Karpas-422 (cell line): ENCODE results near the gene GPR26. TPM values are rescaled to one million over a fixed set of nuclear protein-coding genes. Genes with fewer than 3 reads are reported as not detected.

Source experiments
- DNase-seq: peaks from one replicate; pipeline ENCODE4 v3.0.0-alpha.2; 2015
- H2AFZ ChIP-seq: fragments of 200-600 bp; sonication (generic); 2 replicates; pipeline ENCODE4 v1.6.1; 2014; ENCODE audit warnings: antibody characterized with exemption, low read length, mixed read lengths
- H3K27ac ChIP-seq: fragments of 200-600 bp; sonication (generic); 2 replicates; pipeline ENCODE4 v1.5.1; 2014; ENCODE audit warnings: mild to moderate bottlenecking, low read length, moderate library complexity
- H3K27me3 ChIP-seq: fragments of 200-600 bp; sonication (generic); 2 replicates; pipeline ENCODE4 v1.6.1; 2014; ENCODE audit warnings: low read length, mixed read lengths
- H3K36me3 ChIP-seq: fragments of 200-600 bp; sonication (generic); 2 replicates; pipeline ENCODE4 v1.6.1; 2014; ENCODE audit warnings: low read length, mixed read lengths; ENCODE audit not compliant: insufficient read depth
- H3K4me1 ChIP-seq: fragments of 200-600 bp; sonication (generic); 2 replicates; pipeline ENCODE4 v1.6.1; 2014; ENCODE audit warnings: mild to moderate bottlenecking, low read length, mixed read lengths
- H3K4me2 ChIP-seq: fragments of 200-600 bp; sonication (generic); 2 replicates; pipeline ENCODE4 v1.6.1; 2014; ENCODE audit warnings: low read length, low read depth, mild to moderate bottlenecking; ENCODE audit not compliant: poor library complexity, severe bottlenecking
- H3K4me3 ChIP-seq: fragments of 200-600 bp; sonication (generic); 2 replicates; pipeline ENCODE4 v1.5.1; 2014; ENCODE audit warnings: mild to moderate bottlenecking, antibody characterized with exemption, low read length, mixed read lengths
- H3K79me2 ChIP-seq: fragments of 200-600 bp; sonication (generic); 2 replicates; pipeline ENCODE4 v1.6.1; 2014; ENCODE audit warnings: mild to moderate bottlenecking, low read length, mixed read lengths
- H3K9ac ChIP-seq: fragments of 200-600 bp; sonication (generic); 2 replicates; pipeline ENCODE4 v1.6.0; 2014; ENCODE audit warnings: low read length
- H3K9me2 ChIP-seq: fragments of 200-600 bp; sonication (generic), shearing (Covaris generic); replicated peaks from 2 replicates; pipeline ENCODE4 v1.6.0; 2014; ENCODE audit warnings: mild to moderate bottlenecking, low read length, moderate library complexity; ENCODE audit not compliant: insufficient read depth
- H3K9me3 ChIP-seq: fragments of 300-700, 200-600 bp; sonication (generic); 2 replicates; pipeline ENCODE4 v1.6.1; 2014; ENCODE audit warnings: low read length, mixed read lengths
- H4K20me1 ChIP-seq: fragments of 200-600 bp; sonication (generic); 2 replicates; pipeline ENCODE4 v1.6.1; 2014; ENCODE audit warnings: mild to moderate bottlenecking, antibody characterized with exemption, low read length, low read depth; ENCODE audit not compliant: insufficient read depth
- total RNA-seq: library from RNA; depleted of rRNA; stranded (reverse); fragments of >200 nt; shearing (Covaris generic); gene quantifications from 2 replicates; pipeline ENCODE4 v1.2.3, GENCODE V29; 2014; ENCODE audit warnings: low replicate concordance

Gene GPR26
- total RNA-seq, 1 experiment from 2014 or later: not detected

DNA sequence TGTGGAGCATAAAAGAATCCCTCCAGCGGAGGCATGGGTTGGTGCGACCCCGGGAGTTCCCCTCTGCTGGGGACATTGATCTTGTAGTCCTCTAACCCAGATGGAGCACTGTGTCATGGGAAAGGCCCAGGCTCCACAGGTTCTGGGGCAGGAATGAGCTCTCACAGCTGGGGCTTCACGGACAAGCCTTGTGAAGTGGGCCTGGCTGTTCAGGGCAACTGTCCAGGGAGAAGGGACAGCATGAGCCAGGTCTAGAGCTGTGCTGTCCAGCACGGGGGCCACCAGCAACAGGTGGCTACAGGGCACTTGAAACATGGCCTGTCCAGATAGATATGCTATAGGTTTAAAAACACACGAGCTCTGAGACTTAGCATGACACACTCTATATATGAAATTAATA lies 11.4 kb downstream of the GPR26 start:
- Histone ChIP-seq H3K4me2 (no peak overlapping the region), H3K79me2 (no peaks in the 10 kb centered on the region), H4K20me1 (no peaks in the 10 kb centered on the region), H3K4me1 (no peaks in the 10 kb centered on the region), H3K27me3 (no peaks in the 10 kb centered on the region), H3K4me3 (no peak overlapping the region), H3K9ac (no peak overlapping the region), H2AFZ (no peak overlapping the region), H3K9me2 (no peaks in the 10 kb centered on the region), H3K9me3 (no peaks in the 10 kb centered on the region), H3K27ac (no peak overlapping the region), H3K36me3 (no peaks in the 10 kb centered on the region)
- no peak for DNase-seq

DNA sequence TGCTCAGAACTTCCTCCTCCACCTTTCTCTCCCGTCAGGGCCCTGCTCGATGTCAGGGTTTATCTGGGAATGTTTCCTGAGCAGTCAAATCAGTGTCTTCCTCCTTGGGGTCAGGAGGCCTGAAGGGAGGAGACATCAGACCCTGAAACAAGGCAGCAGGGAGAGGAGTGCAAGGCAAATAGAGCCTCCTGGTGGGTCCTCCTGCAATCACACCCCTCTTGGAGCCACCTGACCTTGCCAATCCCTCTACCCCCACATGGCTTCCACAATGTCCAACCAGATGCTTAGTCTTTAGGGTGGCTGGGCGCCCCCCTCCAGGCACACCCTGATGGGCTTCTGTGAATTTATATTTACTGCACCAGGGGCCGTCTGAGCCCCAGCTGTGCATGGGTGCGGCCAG lies 12.2 kb downstream of the GPR26 start:
- Histone ChIP-seq H3K4me1 (no peaks in the 10 kb centered on the region), H3K4me3 (no peak overlapping the region), H3K79me2 (no peaks in the 10 kb centered on the region), H3K4me2 (no peak overlapping the region), H2AFZ (no peak overlapping the region), H4K20me1 (no peaks in the 10 kb centered on the region), H3K36me3 (no peaks in the 10 kb centered on the region), H3K27me3 (no peaks in the 10 kb centered on the region), H3K9me2 (no peaks in the 10 kb centered on the region), H3K27ac (no peak overlapping the region), H3K9me3 (no peaks in the 10 kb centered on the region), H3K9ac (no peak overlapping the region)
- peak; percentile 48 for DNase-seq

DNA sequence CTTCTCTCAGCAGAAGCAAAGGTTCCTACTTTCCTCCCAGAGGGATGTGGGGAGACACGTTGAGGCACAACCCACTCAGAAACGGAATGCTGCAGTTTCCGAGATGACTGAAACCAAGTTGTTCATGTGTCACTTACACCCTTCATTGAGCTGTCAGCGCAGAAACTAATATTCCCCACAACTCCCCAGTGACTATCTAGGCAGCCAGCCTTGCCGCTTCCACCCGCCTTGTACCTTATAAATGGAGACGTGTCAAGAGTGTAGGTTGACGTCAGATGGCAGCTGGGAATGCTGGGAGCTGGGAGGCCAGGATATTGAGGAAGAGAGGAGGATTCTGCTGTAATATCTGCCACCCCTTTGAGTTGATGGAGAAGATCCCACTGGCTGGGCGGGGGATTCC lies 15.1 kb downstream of the GPR26 start:
- no peak overlapping the region for H3K27ac ChIP-seq
- H3K4me2 ChIP-seq: no peak overlapping the region
- H3K4me3 ChIP-seq: no peak overlapping the region
- H3K4me1 ChIP-seq: no peaks in the 10 kb centered on the region
- H3K79me2 ChIP-seq: no peaks in the 10 kb centered on the region
- H3K36me3 ChIP-seq: no peaks in the 10 kb centered on the region
- no peaks in the 10 kb centered on the region for H3K9me2 ChIP-seq
- no peaks in the 10 kb centered on the region for H3K27me3 ChIP-seq
- H4K20me1 ChIP-seq: no peaks in the 10 kb centered on the region
- H3K9me3 ChIP-seq: no peaks in the 10 kb centered on the region
- no peak overlapping the region for H3K9ac ChIP-seq
- no peak for DNase-seq
- H2AFZ ChIP-seq: no peak overlapping the region

DNA sequence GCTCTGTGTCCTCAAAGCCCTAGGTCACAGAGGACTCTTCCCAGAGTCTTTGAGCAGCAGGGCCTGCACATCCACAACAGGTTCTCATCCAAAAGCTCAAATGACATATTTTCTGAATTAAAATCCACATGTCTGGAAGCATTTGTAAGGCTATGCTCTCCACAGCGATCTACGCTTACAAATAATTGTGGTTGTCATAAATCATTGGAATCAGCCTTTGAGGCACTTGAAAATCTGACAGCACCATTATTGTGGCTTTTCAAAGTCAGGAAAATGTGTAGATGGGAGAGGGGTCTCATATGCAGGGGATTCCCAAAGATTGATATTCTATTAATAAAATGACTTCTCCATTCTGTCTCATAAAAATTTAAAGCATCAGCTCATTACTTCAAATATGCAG lies 16.3 kb downstream of the GPR26 start:
- Histone ChIP-seq H3K9me2 (no peaks in the 10 kb centered on the region), H3K4me3 (no peak overlapping the region), H3K4me1 (no peaks in the 10 kb centered on the region), H4K20me1 (no peaks in the 10 kb centered on the region), H3K36me3 (no peaks in the 10 kb centered on the region), H3K27me3 (no peaks in the 10 kb centered on the region), H3K9me3 (no peaks in the 10 kb centered on the region), H3K27ac (no peak overlapping the region), H3K9ac (no peak overlapping the region), H2AFZ (no peak overlapping the region), H3K4me2 (no peak overlapping the region), H3K79me2 (no peaks in the 10 kb centered on the region)
- no peak for DNase-seq

DNA sequence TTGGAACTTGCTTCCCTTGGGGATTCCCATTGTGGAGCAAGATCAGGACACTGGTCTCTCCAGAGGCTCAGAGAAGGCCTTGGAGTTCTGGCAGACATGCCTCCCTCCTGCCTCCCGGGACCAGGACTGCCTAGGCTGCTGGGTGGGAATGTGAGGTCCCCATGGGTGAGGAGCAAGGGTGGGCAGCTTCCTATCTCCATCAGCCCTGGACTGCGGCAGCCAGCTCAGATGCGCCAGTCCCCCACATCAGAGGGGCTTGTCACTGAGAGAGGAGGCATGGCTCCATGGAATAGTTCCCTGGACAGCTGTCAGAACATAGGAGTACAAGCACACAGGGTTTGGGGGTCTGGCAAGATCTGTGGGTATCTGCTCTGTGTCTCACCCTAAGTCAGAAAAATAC lies 17.3 kb downstream of the GPR26 start:
- no peaks in the 10 kb centered on the region for H3K9me2 ChIP-seq

DNA sequence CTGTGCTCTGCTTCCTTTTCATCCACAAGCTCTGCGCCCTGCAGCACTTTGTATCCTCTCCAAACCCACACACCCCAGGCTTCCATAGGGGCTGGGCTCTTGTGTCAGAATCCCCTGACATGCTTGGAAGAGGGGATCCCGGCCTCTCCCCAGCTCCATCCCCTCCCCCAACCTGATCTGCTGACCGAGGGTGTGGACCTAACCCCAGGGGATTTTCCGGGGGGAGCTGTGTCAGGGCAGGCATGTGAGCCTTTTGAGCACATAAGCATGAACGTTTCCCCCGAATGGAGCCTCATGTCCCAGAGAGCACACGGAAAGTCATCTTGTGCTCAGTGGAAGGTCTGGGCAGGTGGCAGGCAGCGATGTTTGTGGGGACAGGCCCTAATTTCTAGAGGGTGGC lies 17.7 kb downstream of the GPR26 start:
- no peak for DNase-seq
- Histone ChIP-seq H3K4me2 (no peak overlapping the region), H3K4me3 (no peak overlapping the region), H3K79me2 (no peaks in the 10 kb centered on the region), H3K9ac (no peak overlapping the region), H3K9me2 (no peaks in the 10 kb centered on the region), H3K27me3 (no peaks in the 10 kb centered on the region), H3K27ac (no peak overlapping the region), H3K36me3 (no peaks in the 10 kb centered on the region), H3K9me3 (no peaks in the 10 kb centered on the region), H4K20me1 (no peaks in the 10 kb centered on the region), H3K4me1 (no peaks in the 10 kb centered on the region), H2AFZ (no peak overlapping the region)

More for the DNA sequence above, 17.3 kb downstream of the GPR26 start:
- no peak overlapping the region for H3K4me2 ChIP-seq
- no peak for DNase-seq
- no peak overlapping the region for H3K27ac ChIP-seq
- H3K79me2 ChIP-seq: no peaks in the 10 kb centered on the region
- H3K9me3 ChIP-seq: no peaks in the 10 kb centered on the region
- H3K4me1 ChIP-seq: no peaks in the 10 kb centered on the region
- no peaks in the 10 kb centered on the region for H4K20me1 ChIP-seq
- no peaks in the 10 kb centered on the region for H3K27me3 ChIP-seq
- H3K9ac ChIP-seq: no peak overlapping the region
- no peak overlapping the region for H2AFZ ChIP-seq
- H3K4me3 ChIP-seq: no peak overlapping the region
- H3K36me3 ChIP-seq: no peaks in the 10 kb centered on the region

DNA sequence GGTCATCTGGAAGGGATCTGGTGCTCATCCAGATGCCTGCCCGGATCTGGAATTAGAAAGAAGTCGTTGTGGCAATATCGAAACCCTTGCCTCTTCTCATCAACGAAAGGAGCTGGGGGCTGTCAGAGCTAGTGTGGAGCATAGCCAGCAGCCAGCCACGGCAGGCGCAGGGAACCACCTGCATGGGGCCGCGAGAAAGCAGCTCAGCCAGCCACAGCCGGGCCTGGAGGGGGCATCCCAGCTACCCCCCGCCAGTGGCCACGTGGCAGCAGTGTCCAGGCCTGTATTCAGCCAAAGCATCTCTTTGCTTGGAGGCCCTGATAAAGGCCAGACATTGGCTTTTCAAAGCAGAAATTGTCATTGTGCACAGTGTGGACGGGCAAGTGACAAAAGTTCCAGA lies 19.1 kb downstream of the GPR26 start:
- H3K4me3 ChIP-seq: no peak overlapping the region
- H3K27me3 ChIP-seq: no peaks in the 10 kb centered on the region
- H2AFZ ChIP-seq: no peak overlapping the region
- no peaks in the 10 kb centered on the region for H3K9me2 ChIP-seq
- H3K9ac ChIP-seq: no peak overlapping the region
- no peaks in the 10 kb centered on the region for H3K9me3 ChIP-seq
- no peak overlapping the region for H3K4me2 ChIP-seq
- H4K20me1 ChIP-seq: no peaks in the 10 kb centered on the region
- no peak for DNase-seq
- no peaks in the 10 kb centered on the region for H3K4me1 ChIP-seq
- no peaks in the 10 kb centered on the region for H3K79me2 ChIP-seq
- H3K27ac ChIP-seq: no peak overlapping the region
- no peaks in the 10 kb centered on the region for H3K36me3 ChIP-seq

DNA sequence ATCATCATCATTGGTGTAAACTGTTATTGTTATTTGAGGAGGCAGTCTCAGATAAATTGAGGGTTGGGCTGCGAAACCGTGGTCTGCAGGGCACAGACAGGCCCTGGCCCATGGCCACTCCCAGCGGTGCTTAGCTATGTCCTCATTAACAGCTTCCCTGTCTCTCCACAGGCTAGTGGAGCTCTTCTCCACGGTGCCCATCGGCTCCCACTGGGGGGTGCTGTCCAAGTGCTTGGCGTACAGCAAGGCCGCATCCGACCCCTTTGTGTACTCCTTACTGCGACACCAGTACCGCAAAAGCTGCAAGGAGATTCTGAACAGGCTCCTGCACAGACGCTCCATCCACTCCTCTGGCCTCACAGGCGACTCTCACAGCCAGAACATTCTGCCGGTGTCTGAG lies 21.6 kb downstream of the GPR26 start:
- no peaks in the 10 kb centered on the region for H3K9me2 ChIP-seq
- no peaks in the 10 kb centered on the region for H3K27me3 ChIP-seq
- no peaks in the 10 kb centered on the region for H3K4me1 ChIP-seq
- H3K36me3 ChIP-seq: no peaks in the 10 kb centered on the region
- no peaks in the 10 kb centered on the region for H3K79me2 ChIP-seq
- H3K4me3 ChIP-seq: no peak overlapping the region
- H3K4me2 ChIP-seq: no peak overlapping the region
- H4K20me1 ChIP-seq: no peaks in the 10 kb centered on the region
- H2AFZ ChIP-seq: no peak overlapping the region
- H3K9ac ChIP-seq: no peak overlapping the region
- H3K9me3 ChIP-seq: no peaks in the 10 kb centered on the region
- no peak for DNase-seq
- H3K27ac ChIP-seq: no peak overlapping the region

DNA sequence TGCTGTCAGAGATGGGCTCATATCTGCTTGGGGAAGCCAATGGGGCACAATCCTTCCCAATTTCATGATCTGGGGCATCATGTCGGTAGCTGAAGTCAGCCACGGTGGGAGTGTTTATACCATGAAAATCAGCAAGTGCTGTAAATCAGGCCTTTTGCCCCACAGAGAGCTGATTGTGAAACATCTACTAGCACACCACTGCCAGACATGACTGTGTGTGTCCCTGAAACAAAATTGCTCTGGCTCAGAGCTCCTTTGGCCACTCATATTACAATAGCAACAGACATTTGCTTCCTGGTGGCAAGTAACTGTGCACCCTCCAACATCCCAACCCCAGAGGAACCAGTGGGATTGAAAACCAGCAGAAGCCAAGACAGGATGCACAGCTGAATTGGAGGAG lies 23.7 kb downstream of the GPR26 start:
- Histone ChIP-seq H3K4me2 (no peak overlapping the region), H3K4me1 (no peaks in the 10 kb centered on the region), H3K9me3 (no peaks in the 10 kb centered on the region), H4K20me1 (no peaks in the 10 kb centered on the region), H3K36me3 (no peaks in the 10 kb centered on the region), H2AFZ (no peak overlapping the region), H3K27ac (no peak overlapping the region), H3K9ac (no peak overlapping the region), H3K9me2 (no peaks in the 10 kb centered on the region), H3K27me3 (no peaks in the 10 kb centered on the region), H3K79me2 (no peaks in the 10 kb centered on the region), H3K4me3 (no peak overlapping the region)
- no peak for DNase-seq
